NAMALWA (cell line): ENCODE results near the gene ACAP1.
"Not testable (repeated sequence)": the region's sequence is repeated elsewhere in the genome, so short reads cannot be mapped to it uniquely, and the experiment has no call there.

ENCODE experiments used
- DNase-seq: peaks from one replicate; pipeline ENCODE4 v3.0.0-alpha.2; 2015; ENCODE audit warnings: low spot score

Gene ACAP1

DNA sequence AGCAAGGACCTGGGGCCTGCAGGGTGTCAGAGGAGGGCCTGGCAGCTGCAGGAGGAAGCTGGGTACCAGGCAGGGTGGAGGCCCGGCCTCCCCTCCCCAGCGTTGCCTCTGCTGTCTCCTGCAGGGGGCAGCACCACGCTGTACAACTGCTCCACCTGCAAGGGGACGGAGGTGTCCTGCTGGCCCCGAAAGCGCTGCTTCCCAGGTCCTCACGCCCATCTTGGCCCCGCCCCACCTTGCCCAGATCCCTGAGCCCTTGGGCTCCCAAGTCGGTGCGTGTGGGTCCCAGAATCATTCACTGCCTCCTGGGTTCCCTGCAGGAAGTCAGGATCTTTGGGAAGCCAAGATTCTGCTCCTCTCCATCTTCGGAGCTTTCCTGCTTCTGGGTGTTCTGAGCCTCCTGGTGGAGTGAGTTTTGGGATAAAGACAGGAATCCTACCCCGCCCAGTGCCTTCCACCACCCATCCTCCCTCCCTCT is 19.8 kb downstream of the ACAP1 start:
- peak; percentile 76 for DNase-seq

DNA sequence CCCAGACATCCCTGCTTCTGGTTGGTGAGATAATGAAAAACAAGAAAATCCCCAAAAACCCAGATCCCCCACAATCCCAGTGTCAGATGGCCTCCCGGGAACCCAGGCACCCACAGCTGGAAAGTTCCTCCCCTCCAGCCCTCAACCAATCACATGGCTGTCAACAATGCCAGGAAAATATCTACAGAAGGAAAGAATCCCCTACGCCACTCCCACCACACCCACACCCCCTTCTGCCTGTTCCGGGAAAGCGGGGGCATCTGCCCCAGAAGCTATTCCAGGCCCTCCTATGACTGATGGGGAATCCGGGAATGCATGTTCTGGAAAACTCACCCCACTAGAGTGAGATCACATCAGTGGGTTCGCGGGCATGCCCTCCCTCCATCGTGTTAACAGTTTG is 20.4 kb downstream of the ACAP1 start:
- DNase-seq = no peak

DNA sequence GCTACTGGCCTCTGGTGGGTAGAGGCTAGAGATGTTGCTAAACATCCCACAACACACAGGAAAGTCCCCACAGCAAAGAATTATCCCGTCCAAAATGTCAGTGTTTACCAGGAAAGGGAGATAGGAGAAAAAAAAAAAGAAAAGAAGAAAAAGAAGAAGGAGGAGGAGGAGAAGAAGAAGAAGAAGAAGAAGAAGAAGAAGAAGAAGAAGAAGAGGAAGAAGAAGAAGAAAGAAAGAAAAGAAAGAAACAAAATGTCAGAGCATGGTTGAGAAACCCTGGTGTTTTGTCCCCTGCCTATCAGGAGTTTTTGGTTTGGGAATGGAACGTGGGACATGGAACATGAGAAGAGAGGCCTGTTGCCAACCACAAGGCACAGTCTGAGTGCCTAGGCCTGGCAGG is 21.1 kb downstream of the ACAP1 start:
- no peak for DNase-seq

DNA sequence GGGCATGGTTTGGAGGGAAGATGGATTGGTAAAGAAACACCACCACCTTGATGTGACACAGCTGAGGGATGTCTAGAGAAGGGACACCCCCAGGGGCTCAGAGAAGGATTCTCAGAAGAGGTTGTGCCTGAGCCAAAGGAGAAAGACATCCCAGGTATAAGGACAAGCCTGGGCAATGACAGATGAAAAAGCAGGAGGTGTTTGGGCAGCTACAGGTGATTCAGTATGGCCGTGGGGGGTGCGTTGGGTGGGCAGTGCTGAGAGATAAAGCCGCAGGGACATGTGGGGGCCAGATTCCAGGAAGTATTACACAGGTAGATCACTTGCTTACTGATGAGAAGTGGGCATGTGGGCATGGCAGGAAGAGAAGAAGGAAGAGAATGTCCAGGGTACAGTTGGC is 25.6 kb downstream of the ACAP1 start:
- DNase-seq = no peak

DNA sequence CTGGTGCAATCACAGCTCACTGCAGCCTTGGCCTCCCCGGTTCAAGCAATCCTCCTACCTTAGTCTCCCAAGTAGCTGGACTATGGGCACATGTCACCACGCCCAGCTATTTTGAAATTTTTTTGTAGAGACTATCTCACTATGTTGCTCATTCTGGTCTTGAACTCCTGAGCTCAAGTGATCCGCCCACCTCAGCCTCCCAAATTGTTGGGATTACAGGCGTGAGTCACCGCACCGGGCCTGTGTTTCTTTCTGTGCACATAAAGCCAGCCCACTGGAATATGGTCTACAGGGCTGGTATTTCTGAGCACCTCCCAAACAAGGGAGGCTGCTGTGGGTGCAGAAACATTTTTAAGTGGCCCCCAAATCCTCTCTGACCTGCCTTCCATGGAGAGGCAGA is 27.0 kb downstream of the ACAP1 start:
- DNase-seq = no peak

DNA sequence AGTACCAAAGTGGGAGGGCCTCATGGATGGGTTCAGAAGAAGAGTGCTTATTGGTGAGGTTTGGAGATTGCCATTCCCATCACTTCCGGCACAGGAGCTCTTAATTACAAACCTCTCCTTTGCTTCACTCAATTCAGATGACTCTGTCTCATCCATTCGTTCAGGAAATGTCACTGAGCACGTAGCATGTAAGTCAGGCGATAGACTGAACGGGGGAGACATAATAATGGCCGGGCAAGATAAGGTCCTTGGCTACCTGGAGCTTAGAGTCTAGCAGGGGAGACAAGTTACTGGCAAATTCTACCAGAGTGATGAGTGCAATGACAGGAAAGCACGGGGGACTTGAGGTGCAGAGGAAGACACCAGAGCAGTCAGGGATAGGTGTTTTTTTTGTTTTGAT is 29.6 kb downstream of the ACAP1 start:
- DNase-seq = not testable (repeated sequence)

DNA sequence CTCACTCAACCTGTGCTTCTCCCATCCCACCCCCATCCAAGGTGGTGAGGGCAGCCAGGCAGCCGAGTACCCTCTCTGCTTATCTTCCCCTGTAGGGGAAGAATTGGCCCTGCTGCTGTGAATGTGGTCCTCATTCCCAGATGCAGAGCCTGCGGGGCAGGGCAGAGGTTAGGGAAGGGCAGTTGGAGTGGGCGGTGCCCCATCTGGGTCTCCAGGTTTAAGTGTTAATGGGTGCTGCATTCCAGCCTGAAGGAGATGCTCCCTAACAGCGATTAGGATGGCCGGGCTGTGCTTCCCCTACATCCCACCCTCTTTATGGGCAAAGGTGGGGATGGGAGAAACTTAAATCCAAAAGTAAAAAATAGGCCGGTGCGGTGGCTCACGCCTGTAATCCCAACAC is 30.8 kb downstream of the ACAP1 start:
- no peak for DNase-seq

DNA sequence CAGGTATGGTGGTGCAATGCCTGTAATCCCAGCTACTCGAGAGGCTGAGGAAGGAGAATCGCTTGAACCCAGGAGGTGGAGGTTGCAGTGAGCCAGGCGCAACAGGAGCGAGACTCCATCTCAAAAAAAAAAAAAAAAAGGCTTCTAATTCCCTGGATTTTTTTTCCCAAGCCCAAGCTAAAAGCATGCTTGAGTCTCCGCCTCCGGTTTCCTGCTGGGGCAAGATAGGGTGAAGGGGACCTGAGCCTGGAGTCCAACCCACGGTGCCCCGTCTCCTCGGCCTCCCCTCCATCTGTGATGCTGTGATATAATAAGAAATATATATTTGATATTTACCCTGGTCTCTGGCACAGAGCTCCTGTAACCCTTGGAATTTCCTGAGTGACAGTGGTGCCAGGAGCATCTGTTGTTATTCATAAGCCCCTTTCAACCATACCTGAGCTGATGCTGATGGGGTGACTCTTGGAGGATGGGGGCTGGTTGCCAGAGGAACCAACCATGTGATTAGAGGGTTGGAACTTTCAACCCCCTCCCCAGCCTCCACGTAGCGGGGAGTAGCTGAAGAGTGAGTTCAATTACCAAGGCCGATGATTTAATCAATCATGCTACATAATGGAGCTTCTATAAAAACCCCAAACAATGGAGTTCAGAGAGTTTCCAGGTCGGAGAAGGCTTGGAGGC is 31.7 kb downstream of the ACAP1 start:
- DNase-seq = no peak

DNA sequence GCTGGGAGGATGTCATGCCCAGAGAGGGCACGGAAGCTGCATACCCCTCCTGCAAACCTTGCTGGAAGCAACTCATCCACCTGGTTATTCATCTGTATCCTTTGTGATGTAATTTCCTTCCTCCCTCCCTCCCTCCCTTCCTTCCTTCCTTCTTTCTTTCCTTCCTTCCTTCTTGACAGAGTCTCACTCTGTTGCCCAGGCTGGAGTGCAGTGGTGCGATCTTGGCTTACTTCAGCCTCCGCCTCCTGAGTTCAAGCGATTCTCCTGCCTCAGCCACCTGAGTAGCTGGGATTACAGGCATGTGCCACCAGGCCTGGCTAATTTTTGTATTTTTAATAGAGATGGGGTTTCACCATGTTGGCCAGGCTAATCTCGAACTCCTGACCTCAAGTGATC is 32.3 kb downstream of the ACAP1 start:
- DNase-seq = not testable (repeated sequence)

DNA sequence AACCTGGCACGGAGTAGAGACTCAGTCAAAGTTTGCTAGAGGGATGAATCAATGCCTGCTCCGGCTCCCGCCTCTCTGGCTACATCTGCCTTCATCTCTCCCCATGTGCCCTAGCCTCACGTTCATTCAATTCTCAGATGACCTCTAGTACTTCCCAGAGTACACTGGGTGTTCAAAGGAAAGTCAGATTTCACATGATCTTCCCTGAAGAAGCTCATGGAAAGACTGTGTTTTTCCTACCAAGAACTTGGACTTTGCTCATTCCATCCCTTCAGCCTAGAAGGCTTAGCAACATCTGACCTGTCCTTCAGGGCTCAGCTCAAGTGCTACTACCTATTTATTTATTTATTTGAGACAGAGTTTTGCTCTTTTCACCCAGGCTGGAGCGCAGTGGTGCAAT is 33.5 kb downstream of the ACAP1 start:
- DNase-seq = no peak

DNA sequence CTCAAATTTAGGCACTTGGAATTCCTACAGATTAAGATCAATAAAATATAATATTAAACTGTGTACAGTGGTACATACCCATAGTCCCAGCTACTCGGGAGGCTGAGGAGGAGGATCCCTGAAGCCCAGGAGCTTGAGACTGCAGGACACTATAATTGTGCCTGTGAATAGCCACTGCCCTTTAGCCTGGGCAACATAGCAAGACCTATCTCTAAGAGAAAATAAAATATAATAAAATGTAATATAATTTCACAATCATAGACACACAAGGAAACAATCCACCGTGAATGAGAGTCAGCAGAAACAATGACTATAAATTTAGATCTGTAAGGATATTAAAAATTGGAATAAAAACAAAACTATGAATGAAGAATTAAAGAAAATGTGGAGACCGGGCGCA is 34.5 kb downstream of the ACAP1 start:
- DNase-seq = no peak

DNA sequence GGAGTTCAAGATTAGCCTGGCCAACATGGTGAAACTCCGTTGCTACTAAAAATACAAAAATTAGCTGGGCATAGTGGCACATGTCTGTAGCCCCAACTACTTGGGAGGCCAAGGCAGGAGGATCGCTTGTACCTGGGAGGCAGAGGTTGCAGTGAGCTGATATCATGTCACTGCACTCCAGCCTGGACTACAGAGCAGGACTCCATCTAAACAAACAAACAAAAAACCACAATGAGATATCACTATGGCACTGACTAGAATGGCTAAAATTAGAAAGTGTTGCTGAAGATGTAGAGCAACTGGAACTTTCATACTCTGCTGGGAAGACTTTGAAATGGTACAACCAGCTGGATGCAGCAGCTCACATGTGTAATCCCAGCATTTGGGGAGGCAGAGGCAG is 38.0 kb downstream of the ACAP1 start:
- DNase-seq = no peak

DNA sequence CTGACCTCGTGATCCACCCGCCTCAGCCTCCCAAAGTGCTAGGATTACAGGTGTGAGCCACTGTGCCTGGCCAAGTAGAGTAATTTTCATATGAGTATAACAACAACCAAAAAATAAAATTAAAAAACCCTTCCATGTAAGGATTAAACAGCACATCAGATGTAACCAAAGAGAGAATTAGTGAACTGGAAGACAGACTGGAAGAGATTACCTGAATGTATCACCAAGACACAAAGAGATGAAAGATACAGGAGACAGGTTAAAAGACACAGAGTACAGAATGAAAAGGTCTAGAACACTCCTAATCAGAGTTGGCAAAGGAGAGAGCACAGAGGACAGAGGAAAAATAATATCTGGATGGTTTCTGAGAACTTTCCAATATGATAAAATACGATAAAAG is 42.8 kb downstream of the ACAP1 start:
- no peak for DNase-seq

DNA sequence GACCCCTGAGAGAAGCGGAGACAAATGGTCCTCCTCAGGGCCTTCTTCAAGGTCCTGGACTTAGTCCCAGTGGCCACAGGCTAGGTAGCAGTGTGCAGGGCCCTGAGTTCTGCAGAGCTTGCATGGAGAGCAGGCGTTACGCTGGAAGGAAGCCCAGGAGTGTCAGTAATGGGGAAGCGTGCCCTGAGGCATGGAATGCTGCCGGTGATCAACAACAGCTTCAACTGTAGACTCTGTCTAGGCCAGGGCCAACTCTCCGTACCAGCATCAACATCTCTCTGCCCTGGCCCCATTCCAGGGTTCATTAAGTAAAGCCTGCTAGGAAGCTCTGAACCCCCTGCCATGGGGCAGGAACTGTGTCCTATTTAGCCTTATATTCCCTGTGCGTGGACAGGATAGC is 44.0 kb downstream of the ACAP1 start:
- DNase-seq = no peak

DNA sequence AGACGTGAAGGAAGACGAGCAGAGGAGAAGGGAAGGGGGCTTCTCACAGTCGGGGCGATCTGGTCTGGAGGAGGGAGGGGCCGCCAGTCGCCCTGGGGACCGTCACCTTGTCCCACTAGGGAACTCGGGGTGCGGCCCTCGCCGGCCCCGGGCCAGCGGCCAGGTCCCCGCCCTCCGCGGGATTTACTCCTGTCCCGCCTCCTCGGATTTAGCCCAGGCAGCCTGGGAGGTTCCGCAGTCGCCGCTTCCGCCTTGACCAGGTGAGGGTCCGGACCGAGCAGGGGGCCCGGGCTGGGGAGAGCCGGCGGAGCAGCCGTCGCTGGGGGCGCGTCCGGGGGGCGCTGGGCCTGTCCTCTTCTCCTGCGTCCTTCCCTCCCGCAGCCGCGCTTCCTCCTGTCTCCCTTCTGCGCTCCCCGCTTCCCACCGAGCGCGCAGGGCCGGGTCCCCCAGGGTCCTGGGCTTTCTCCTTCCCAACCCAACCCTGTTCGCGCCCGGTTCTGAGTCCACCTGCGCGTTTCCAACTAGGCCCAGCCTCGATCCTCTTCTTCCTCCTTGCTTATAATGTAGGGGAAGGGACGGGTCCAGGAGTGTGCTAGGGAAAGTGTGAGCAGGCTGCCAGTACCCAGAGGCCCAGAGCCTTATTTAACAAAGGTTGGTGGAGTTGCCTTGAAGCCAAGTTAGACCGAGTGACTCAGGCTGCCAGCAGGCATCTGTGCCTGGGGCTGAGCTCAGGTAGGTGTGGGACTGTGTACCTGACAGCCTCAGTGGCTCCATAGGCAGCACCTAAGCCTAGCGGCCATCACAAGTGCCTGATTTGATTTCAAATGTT is 44.7 kb downstream of the ACAP1 start, which contains the start of gene TNK1:
Gene TNK1 (plus strand): TSS at position 235 of the 829 bp plus-strand sequence. CDS start 1,838 bp downstream, outside the sequence.
- DNase-seq = no peak

DNA sequence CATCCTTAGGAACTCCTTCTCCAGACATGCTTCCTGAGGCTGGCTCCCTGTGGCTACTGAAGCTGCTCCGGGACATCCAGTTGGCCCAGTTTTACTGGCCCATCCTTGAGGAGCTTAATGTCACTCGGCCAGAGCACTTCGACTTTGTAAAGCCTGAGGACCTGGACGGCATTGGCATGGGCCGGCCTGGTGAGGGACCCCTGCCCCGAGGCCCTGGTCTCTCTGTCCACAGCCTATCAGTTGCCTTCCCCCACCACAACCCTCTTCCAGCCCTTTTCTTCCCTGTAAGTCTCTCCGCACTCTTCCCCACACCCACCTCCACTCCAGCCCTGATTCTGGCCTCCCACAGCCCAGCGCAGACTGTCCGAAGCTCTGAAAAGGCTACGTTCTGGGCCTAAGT is 46.6 kb downstream of the ACAP1 start:
- no peak for DNase-seq

DNA sequence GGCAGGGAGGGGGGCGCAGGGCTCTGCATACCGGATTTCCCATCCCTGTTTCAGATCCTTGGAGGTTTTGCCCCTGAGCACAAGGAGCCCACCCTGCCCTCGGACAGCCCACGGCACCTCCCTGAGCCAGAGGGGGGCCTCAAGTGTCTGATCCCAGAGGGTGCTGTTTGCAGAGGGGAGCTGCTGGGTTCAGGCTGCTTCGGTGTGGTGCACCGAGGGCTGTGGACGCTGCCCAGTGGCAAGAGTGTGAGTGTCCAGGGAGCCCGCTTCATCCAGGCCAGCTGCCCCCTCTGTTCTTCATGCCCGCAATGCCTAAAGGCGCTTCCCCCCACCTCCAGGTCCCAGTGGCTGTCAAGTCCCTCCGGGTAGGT is 47.0 kb downstream of the ACAP1 start:
- DNase-seq = no peak

DNA sequence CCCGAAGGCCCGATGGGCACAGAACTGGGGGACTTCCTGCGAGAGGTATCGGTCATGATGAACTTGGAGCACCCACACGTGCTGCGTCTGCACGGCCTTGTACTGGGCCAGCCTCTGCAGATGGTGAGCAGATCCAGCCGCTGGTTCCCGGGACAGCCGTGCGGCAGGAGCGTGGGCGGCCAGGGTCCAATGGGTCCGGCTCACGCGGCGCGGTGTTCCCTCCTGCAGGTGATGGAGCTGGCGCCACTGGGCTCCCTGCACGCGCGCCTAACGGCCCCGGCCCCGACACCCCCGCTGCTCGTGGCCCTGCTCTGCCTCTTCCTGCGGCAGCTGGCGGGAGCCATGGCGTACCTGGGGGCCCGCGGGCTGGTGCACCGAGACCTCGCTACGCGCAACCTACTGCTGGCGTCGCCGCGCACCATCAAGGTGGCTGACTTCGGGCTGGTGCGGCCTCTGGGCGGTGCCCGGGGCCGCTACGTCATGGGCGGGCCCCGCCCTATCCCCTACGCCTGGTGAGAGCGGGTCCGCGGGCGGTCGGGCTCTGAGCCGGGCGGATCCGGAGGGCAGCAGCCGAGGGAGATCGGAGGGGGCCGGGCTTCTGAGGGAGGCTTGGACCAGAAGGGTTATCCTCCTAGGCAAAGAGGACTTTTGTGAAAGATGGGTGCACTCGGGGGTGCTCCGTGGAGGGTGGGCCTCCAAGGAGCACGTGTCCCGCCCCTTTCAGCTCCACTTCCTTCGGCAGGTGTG is 47.6 kb downstream of the ACAP1 start:
- peak; percentile 63 for DNase-seq

DNA sequence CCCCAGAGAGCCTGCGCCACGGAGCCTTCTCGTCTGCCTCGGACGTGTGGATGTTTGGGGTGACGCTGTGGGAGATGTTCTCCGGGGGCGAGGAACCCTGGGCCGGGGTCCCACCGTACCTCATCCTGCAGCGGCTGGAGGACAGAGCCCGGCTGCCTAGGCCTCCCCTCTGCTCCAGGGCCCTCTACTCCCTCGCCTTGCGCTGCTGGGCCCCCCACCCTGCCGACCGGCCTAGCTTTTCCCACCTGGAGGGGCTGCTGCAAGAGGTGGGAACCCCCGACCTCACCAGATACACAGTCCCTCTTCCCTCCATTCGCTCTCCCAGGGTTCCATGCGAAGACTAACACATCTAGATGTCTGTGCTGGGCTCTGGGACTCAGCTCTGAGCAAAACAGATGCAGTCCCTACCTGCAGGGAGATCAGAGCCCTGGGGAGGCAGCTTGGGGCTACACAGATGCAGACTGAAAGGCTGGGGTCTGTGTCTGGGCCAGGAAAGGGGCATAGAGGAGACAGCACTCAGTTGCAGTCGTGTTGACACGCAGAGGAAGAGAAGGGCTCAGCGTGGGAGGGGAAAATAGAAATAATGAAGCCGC is 48.3 kb downstream of the ACAP1 start:
- no peak for DNase-seq

DNA sequence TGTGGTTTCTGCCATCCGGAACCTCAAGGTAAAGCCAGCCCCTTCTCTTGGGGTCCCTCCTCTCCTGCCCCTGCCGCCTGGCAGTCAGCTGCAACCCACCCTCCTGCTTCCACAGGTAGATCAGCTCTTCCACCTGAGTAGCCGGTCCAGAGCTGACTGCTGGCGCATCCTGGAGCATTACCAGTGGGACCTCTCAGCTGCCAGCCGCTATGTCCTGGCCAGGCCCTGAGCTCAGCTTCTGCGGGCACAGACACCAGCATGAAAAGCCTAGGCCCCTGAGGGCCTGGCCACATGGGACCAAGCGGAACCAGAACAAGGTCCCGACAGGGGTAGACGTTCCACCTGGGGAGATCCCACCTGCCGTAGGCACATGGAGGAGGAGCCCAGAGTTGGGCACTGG is 52.5 kb downstream of the ACAP1 start:
- DNase-seq = no peak

DNA sequence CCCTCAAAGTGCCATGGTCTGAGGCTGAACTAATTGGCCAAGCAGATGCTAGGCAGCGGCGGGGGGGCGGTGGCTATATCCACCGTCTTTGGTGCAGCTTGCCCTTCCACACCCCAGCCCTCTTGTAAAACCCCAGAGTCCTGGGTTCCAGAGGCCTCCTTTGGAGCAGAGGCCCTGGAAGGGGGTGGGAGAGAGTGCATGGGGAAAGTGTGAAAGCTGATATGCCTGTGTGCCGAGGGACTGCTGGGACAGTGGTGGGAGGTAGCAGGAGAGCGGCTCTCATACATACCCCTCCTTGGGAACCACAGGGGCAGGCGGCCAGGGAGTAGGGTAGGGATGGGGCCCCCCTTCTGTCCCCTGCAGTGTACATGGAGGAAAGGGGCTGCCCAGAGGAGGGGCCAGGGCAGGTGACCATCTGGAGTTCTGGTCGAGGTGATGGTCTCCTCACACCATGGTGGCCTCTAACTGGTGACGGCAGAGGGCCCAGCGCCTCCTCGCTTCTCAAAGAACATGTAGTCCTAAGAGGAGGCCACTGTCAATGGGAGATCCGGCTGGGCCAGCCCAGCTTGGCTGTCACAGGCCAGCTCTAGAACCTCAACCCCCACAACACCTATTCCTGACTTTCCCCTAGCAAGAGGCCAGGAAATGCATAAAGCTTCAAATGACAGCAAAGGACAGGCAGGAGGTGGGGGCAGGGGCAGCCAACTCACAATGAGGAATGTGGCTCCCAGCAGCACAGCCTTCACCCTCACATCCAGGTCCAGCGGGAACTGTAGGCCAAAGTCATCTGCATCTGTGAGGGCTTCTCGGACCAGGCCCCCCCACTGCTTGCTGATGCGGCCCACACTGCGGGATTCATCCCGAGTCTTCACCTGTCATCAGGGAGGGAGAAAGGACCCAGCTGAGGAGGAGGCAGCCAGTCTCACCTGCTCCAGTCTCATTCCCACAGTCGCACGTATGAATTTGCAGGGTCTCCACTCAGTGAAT is 53.9 kb downstream of the ACAP1 start:
- no peak for DNase-seq
